SU-DHL-6 (cell line): ENCODE results near the gene PORCN.

Experiments
- H2AFZ ChIP-seq: fragments of 200-600 bp; sonication (generic); 2 replicates; pipeline ENCODE4 v1.6.1; 2014; ENCODE audit warnings: low read depth, mild to moderate bottlenecking, moderate library complexity, mixed read lengths, antibody characterized with exemption, low read length; ENCODE audit not compliant: severe bottlenecking
- H3F3A ChIP-seq: fragments of 200-600 bp; shearing (Covaris generic); 2 replicates; pipeline ENCODE4 v1.6.0; 2016; ENCODE audit warnings: antibody characterized with exemption, mild to moderate bottlenecking; ENCODE audit not compliant: insufficient read depth
- H3K27ac ChIP-seq: fragments of 200-600 bp; sonication (generic); 2 replicates; pipeline ENCODE4 v1.5.1; 2016; ENCODE audit warnings: low read depth, mild to moderate bottlenecking, low read length, moderate library complexity, mixed read lengths
- H3K27me3 ChIP-seq: fragments of 200-600 bp; sonication (generic), shearing (Covaris generic); 2 replicates; pipeline ENCODE4 v1.6.0; 2014; ENCODE audit warnings: mild to moderate bottlenecking, low read length
- H3K36me3 ChIP-seq: fragments of 200-600 bp; sonication (generic); 2 replicates; pipeline ENCODE4 v1.6.1; 2014; ENCODE audit warnings: mild to moderate bottlenecking, low read length, mixed read lengths
- H3K4me2 ChIP-seq: fragments of 300-600, 200-600 bp; shearing (Covaris generic), sonication (generic); 2 replicates; pipeline ENCODE4 v1.6.0; 2014; ENCODE audit warnings: low read length, low read depth, mild to moderate bottlenecking; ENCODE audit not compliant: poor library complexity, severe bottlenecking
- H3K4me3 ChIP-seq: fragments of 200-600 bp; sonication (generic); 2 replicates; pipeline ENCODE4 v1.5.1; 2014; ENCODE audit warnings: antibody characterized with exemption, low read length, mild to moderate bottlenecking, mixed read lengths; ENCODE audit not compliant: insufficient read depth, poor library complexity, severe bottlenecking
- H3K79me2 ChIP-seq: fragments of 200-600 bp; sonication (generic); 2 replicates; pipeline ENCODE4 v1.6.1; 2014; ENCODE audit warnings: mild to moderate bottlenecking, low read length, moderate library complexity; ENCODE audit not compliant: insufficient read depth
- H3K9ac ChIP-seq: fragments of 200-600 bp; sonication (generic); 2 replicates; pipeline ENCODE4 v1.7.0; 2014; ENCODE audit warnings: mild to moderate bottlenecking, low read length
- H3K9me2 ChIP-seq: fragments of 200-600 bp; sonication (generic); replicated peaks from 2 replicates; pipeline ENCODE4 v1.6.1; 2014; ENCODE audit warnings: low read length; ENCODE audit not compliant: insufficient read depth
- H3K9me3 ChIP-seq: fragments of 200-600 bp; sonication (generic); 2 replicates; pipeline ENCODE4 v1.6.1; 2014; ENCODE audit warnings: low read length, mixed read lengths; ENCODE audit not compliant: insufficient read depth
- H4K20me1 ChIP-seq: fragments of 200-600 bp; sonication (generic); 2 replicates; pipeline ENCODE4 v1.6.1; 2014; ENCODE audit warnings: low read depth, mild to moderate bottlenecking, antibody characterized with exemption, low read length, moderate library complexity, mixed read lengths
- CTCF ChIP-seq: fragments of 200-600 bp; sonication (generic); IDR thresholded peaks from one replicate; pipeline ENCODE4 v1.5.1; 2017; ENCODE audit warnings: antibody characterized with exemption, mild to moderate bottlenecking, low read length, moderate library complexity; ENCODE audit not compliant: insufficient read depth, poor library complexity, severe bottlenecking
- EZH2phosphoT487 ChIP-seq: fragments of 200-600 bp; sonication (generic), shearing (Covaris generic); conservative IDR thresholded peaks from 2 replicates; pipeline ENCODE4 v1.6.1; 2018; ENCODE audit warnings: mild to moderate bottlenecking, antibody characterized with exemption, low read length, moderate library complexity, mixed read lengths

The PORCN gene

GRCh38 chrX:48466696-48467095 is 42.1 kb upstream of the PORCN start:
- TF ChIP-seq CTCF = no peak
- no peak for TF ChIP-seq EZH2phosphoT487
- peak overlapping the region; percentile 93 for H3K4me2 ChIP-seq
- H3K27ac ChIP-seq = peak overlapping the region; percentile 78; the same call in 1 of the 2 replicates
- H3K4me3 ChIP-seq = peak overlapping the region; percentile 85
- H3K9ac ChIP-seq = peak overlapping the region; percentile 95
- H3K27me3 ChIP-seq = no peaks in the 10 kb centered on the region
- H3K79me2 ChIP-seq = peaks cover 40% of the 10 kb centered on the region
- H3K9me2 ChIP-seq = no peaks in the 10 kb centered on the region
- H3K9me3 ChIP-seq = no peaks in the 10 kb centered on the region
- no peaks in the 10 kb centered on the region for H4K20me1 ChIP-seq
- no peak overlapping the region for H2AFZ ChIP-seq
- 0 out of 2 replicates have a peak, but pooled peaks cover 6% of the 10 kb centered on the region for H3F3A ChIP-seq
- no peaks in the 10 kb centered on the region for H3K36me3 ChIP-seq

GRCh38 chrX:48467281-48467761 is 41.5 kb upstream of the PORCN start:
- Histone ChIP-seq H3K79me2 (peaks cover 40% of the 10 kb centered on the region), H3K4me2 (peak overlapping the region; percentile 93), H4K20me1 (no peaks in the 10 kb centered on the region), H3K27ac (peak overlapping the region; percentile 78), H3K36me3 (no peaks in the 10 kb centered on the region), H3K4me3 (peak overlapping the region; percentile 85), H2AFZ (no peak overlapping the region), H3K9me2 (no peaks in the 10 kb centered on the region), H3F3A (0 out of 2 replicates have a peak, but pooled peaks cover 6% of the 10 kb centered on the region), H3K9ac (peak overlapping the region; percentile 95), H3K27me3 (no peaks in the 10 kb centered on the region), H3K9me3 (no peaks in the 10 kb centered on the region)
- TF ChIP-seq CTCF = no peak
- TF ChIP-seq EZH2phosphoT487 = no peak

- H3K4me3 ChIP-seq = peak overlapping the region; percentile 85
- TF ChIP-seq EZH2phosphoT487 (no peak), CTCF (no peak)
- H3K9ac ChIP-seq = peak overlapping the region; percentile 95
- H3K27ac ChIP-seq = peak overlapping the region; percentile 78
- H3K27me3 ChIP-seq = no peaks in the 10 kb centered on the region
- no peaks in the 10 kb centered on the region for H3K9me2 ChIP-seq
- 0 out of 2 replicates have a peak, but pooled peaks cover 6% of the 10 kb centered on the region for H3F3A ChIP-seq
- no peaks in the 10 kb centered on the region for H3K9me3 ChIP-seq
- H3K79me2 ChIP-seq = peaks cover 40% of the 10 kb centered on the region
- no peaks in the 10 kb centered on the region for H3K36me3 ChIP-seq
- H2AFZ ChIP-seq = peak overlapping the region; percentile 96
- H4K20me1 ChIP-seq = no peaks in the 10 kb centered on the region
- H3K4me2 ChIP-seq = peak overlapping the region; percentile 93
These were observed 40.5 kb upstream of the PORCN start for GRCh38 chrX:48468247-48468671.
